K562 (cell line): ENCODE data around the gene L3MBTL1. TPM values are rescaled to one million over a fixed set of nuclear protein-coding genes. Genes with fewer than 3 reads are reported as not detected.

Source experiments
- ATAC-seq: fragments of 200-7000 bp; cut with Tn5 transposase; 3 replicates; pipeline ENCODE4 v1.9.1; 2020; ENCODE audit warnings: moderate library complexity
- BruUV-seq: library from RNA; stranded (reverse); fragments of 400-500 nt; replicated peaks from 2 replicates; lab custom pipeline; 2021; lab: Mats Ljungman, UMichigan
- CTCF ChIA-PET: fragments of 300-600 bp; formaldehyde crosslinking; extraction: SDS; loops from one replicate; lab custom pipeline; 2021; ENCODE audit warnings: low intra/inter-chr PET ratio; lab: Yijun Ruan, JAX
- POLR2A ChIA-PET: fragments of 300-600, 350-650 bp; sonication (Branson Sonifier 250); formaldehyde crosslinking; extraction: SDS; loops from one replicate; lab custom pipeline; 2021; ENCODE audit warnings: antibody characterized with exemption, inconsistent platforms; lab: Yijun Ruan, JAX
- DNase-seq, 4 experiments: peaks; one replicate each; pipeline versions ENCODE4 v3.0.0 to v3.0.0-alpha.2; 2011 to 2018; ENCODE audit warnings: low spot score in 3 of 4, mixed read lengths in 3 of 4; ENCODE audit errors: extremely low read depth in 1 of 4
- FAIRE-seq: peaks from 2 replicates; lab custom pipeline; 2011; peaks lifted over from hg19 to GRCh38; lab: Jason Lieb, UNC
- H2AFZ ChIP-seq: 2 replicates; pipeline ENCODE4 v1.6.0; 2011; ENCODE audit warnings: low read depth, low read length, control low read depth, inconsistent platforms
- H3K27ac ChIP-seq: fragments of 200-600 bp; 3 replicates; pipeline ENCODE4 v1.8.0; 2011; ENCODE audit warnings: low read depth, mild to moderate bottlenecking, control low read depth, inconsistent platforms, low read length, moderate library complexity, mixed read lengths; ENCODE audit errors: extremely low read depth
- H3K27me3 ChIP-seq, 2 experiments: fragments of 300-600 bp in 1 of 2; 2 replicates in 1 of 2; 3 replicates in 1 of 2; pipeline versions ENCODE4 v1.6.0 to v1.8.0; 2011; ENCODE audit warnings: inconsistent platforms in 2 of 2, low read length in 2 of 2, mild to moderate bottlenecking in 1 of 2, mixed read lengths in 1 of 2, moderate library complexity in 1 of 2; ENCODE audit not compliant: control insufficient read depth in 2 of 2, insufficient read depth in 2 of 2
- H3K36me3 ChIP-seq: fragments of 300-600 bp; 3 replicates; pipeline ENCODE4 v1.8.0; 2011; ENCODE audit warnings: mild to moderate bottlenecking, low read length, inconsistent platforms; ENCODE audit not compliant: control insufficient read depth, insufficient read depth
- H3K4me1 ChIP-seq, 2 experiments: fragments of 200-600 bp in 1 of 2; replicated peaks in 1 of 2; 2 replicates in 1 of 2; 3 replicates in 1 of 2; pipeline versions ENCODE4 v1.5.1 to v1.8.0; 2011; ENCODE audit warnings: inconsistent platforms in 2 of 2, low read length in 2 of 2, mild to moderate bottlenecking in 1 of 2, mixed read lengths in 1 of 2, moderate library complexity in 1 of 2; ENCODE audit not compliant: control insufficient read depth in 2 of 2, insufficient read depth in 2 of 2
- H3K4me2 ChIP-seq: 2 replicates; pipeline ENCODE4 v1.6.1; 2011; ENCODE audit warnings: low read length, control low read depth, inconsistent platforms, mixed read lengths; ENCODE audit not compliant: insufficient read depth
- H3K4me3 ChIP-seq: fragments of 200-600 bp; sonication (generic), shearing (Covaris generic); 2 replicates; pipeline ENCODE4 v1.5.1; 2016; ENCODE audit warnings: control low read depth, inconsistent platforms
- H3K79me2 ChIP-seq: fragments of 200-600 bp; 3 replicates; pipeline ENCODE4 v1.8.0; 2011; ENCODE audit warnings: low read length, inconsistent platforms; ENCODE audit not compliant: control insufficient read depth, insufficient read depth
- H3K9ac ChIP-seq, 2 experiments: 2 replicates each; pipeline versions ENCODE4 v1.6.0 to v1.6.1; 2011; ENCODE audit warnings: low read depth in 2 of 2, low read length in 2 of 2, control low read depth in 1 of 2, inconsistent platforms in 1 of 2, mild to moderate bottlenecking in 1 of 2, mixed read lengths in 1 of 2; ENCODE audit not compliant: insufficient read depth in 1 of 2
- H3K9me1 ChIP-seq: one replicate; pipeline ENCODE4 v1.6.0; 2011; ENCODE audit warnings: inconsistent platforms, mild to moderate bottlenecking, low read length, moderate library complexity; ENCODE audit not compliant: control insufficient read depth, insufficient read depth
- H3K9me3 ChIP-seq: replicated peaks from 2 replicates; pipeline ENCODE4 v1.5.1; 2011; ENCODE audit warnings: low read depth, low read length, inconsistent platforms; ENCODE audit not compliant: control insufficient read depth, insufficient read depth
- H4K20me1 ChIP-seq: replicated peaks from 2 replicates; pipeline ENCODE4 v1.6.1; 2011; ENCODE audit warnings: low read length, inconsistent platforms, mixed read lengths; ENCODE audit not compliant: control insufficient read depth, insufficient read depth
- AFF4 ChIP-seq: sonication (generic); formaldehyde crosslinking; IDR thresholded peaks from 2 replicates; pipeline ENCODE4 v1.8.0; 2023; ENCODE audit warnings: mild to moderate bottlenecking, missing genetic modification reagents
- DEAF1 ChIP-seq: fragments of 450-650 bp; formaldehyde crosslinking; IDR thresholded peaks from 2 replicates; pipeline ENCODE4 v1.4.0; 2020; ENCODE audit warnings: mild to moderate bottlenecking, moderate library complexity
- PHF21A ChIP-seq: fragments of 450-650 bp; IDR thresholded peaks from 2 replicates; pipeline ENCODE4 v1.6.1; 2017; ENCODE audit warnings: low read depth, borderline replicate concordance
- PYGO2 ChIP-seq: fragments of 450-650 bp; IDR thresholded peaks from 2 replicates; pipeline ENCODE4 v1.6.1; 2016; ENCODE audit warnings: mild to moderate bottlenecking, missing genetic modification characterization, moderate library complexity, missing compliant biosample characterization
- RBM14 ChIP-seq: fragments of 200-400 bp; formaldehyde crosslinking; IDR thresholded peaks from 2 replicates; pipeline ENCODE4 v1.6.1; 2018; ENCODE audit warnings: low read depth, mild to moderate bottlenecking, low read length, moderate library complexity, borderline replicate concordance; ENCODE audit not compliant: insufficient read depth
- XRCC5 ChIP-seq: fragments of 200-400 bp; formaldehyde crosslinking; IDR thresholded peaks from 2 replicates; pipeline ENCODE4 v1.6.1; 2017; ENCODE audit warnings: low read depth, mild to moderate bottlenecking, low read length
- ZNF253 ChIP-seq: fragments of 250-450 bp; sonication (Bioruptor Pico); conservative IDR thresholded peaks from 2 replicates; pipeline ENCODE4 v1.6.1; 2021; ENCODE audit warnings: mild to moderate bottlenecking
- WGBS: fragments of 100-300 bp; shearing (Covaris generic); methylation state at CpG from one replicate; pipeline ENCODE4 v1.1.6; 2016; ENCODE audit warnings: low coverage, mixed read lengths; ENCODE audit not compliant: insufficient coverage; ENCODE audit errors: missing lambda C conversion rate; 5-methylcytosine and 5-hydroxymethylcytosine counted together
- in situ Hi-C: fragments of 300-500 bp; cut with MboI; formaldehyde crosslinking; loops from 4 replicates; pipeline ENCODE4 v1.15.0; 2018; ENCODE audit warnings: inconsistent platforms, mixed read lengths
- intact Hi-C: fragments of 100-400 bp; cut with micrococcal nuclease; formaldehyde crosslinking; loops from 2 replicates; pipeline ENCODE4 v1.14.2; 2022
- polyA plus RNA-seq, 8 experiments: library from polyadenylated mRNA; depleted of rRNA in 4 of 8; stranded (reverse) in 5 of 8; unstranded in 3 of 8; fragments of >200 nt; fragmentation: Nextera tagmentation in 2 of 8; fragmentation: Illumina TruSeq in 1 of 8; extraction: Ambion mirVana in 2 of 8; extraction: Trizol in 1 of 8; gene quantifications; 2 replicates each; pipeline versions ENCODE4 v1.2.1 to v1.2.3, GENCODE V29; 2011 to 2014; ENCODE audit warnings: inconsistent platforms in 1 of 8, missing spikeins in 1 of 8
- total RNA-seq, 7 experiments: library from RNA; depleted of rRNA in 6 of 7; stranded (reverse); fragments of >200 nt in 6 of 7; fragmentation: Illumina TruSeq in 2 of 7; extraction: Trizol in 2 of 7; gene quantifications; 2 replicates each; pipeline versions ENCODE4 v1.2.1 to v1.2.3, GENCODE V29; 2011 to 2021; ENCODE audit warnings: low replicate concordance in 1 of 7

Gene L3MBTL1
- total and polyA plus RNA-seq, 9 of the 15 experiments (the other 6 are each of a cell fraction or from before 2014, with no cell fraction given) = 0.77 to 10.0 (median 4.4) TPM

GRCh38 chr20:43529457-43530153 is 22.1 kb downstream of the L3MBTL1 start:
- H3K9me3 ChIP-seq = no peaks in the 10 kb centered on the region
- H3K9me1 ChIP-seq = no peaks in the 10 kb centered on the region
- no peaks in the 10 kb centered on the region for H3K27me3 ChIP-seq
- POLR2A ChIA-PET = interaction anchor here (1.0 to 1.5 kb wide), 4 partner anchors 10 to 72 kb away, joined by 3 to 7 read pairs (median 4); partner anchors contain the start of gene SRSF6
- H3K4me3 ChIP-seq = no peak overlapping the region
- peaks cover 0 to 4% of the 10 kb centered on the region in 2 experiments; a peak in 3 of 5 replicates for H3K4me1 ChIP-seq
- CTCF ChIA-PET = no interaction called here
- H2AFZ ChIP-seq = no peak overlapping the region
- ATAC-seq = no peak
- no peak overlapping the region for H3K4me2 ChIP-seq
- BruUV-seq = no TSS peak
- H3K27ac ChIP-seq = no peak overlapping the region; the same call in 2 of the 3 replicates
- DNase-seq = no peak
- H4K20me1 ChIP-seq = no peaks in the 10 kb centered on the region; the same call in 1 of the 2 replicates
- H3K36me3 ChIP-seq = peaks cover 4% of the 10 kb centered on the region; the same call in 1 of the 3 replicates
- WGBS = 61% methylated on average over 3 of the region's 3 CpGs
- TF ChIP-seq AFF4 (CRISPR knock-in tag) = no peak
- TF ChIP-seq DEAF1 (CRISPR knock-in tag) = no peak
- TF ChIP-seq PYGO2 = no peak
- TF ChIP-seq ZNF253 (CRISPR knock-in tag) = no peak
- no peak for TF ChIP-seq RBM14
- no peak for TF ChIP-seq XRCC5
- no peak for TF ChIP-seq PHF21A
- no peak for FAIRE-seq
- H3K79me2 ChIP-seq = no peaks in the 10 kb centered on the region
- in situ Hi-C loops (no loop called here), intact Hi-C loops (loop anchor here (10.0 kb wide), 1 partner anchor 555 kb away; no protein-coding TSS in a partner anchor)
- no peak overlapping the region for H3K9ac ChIP-seq
